Measurements from ENCODE around the gene RPL10A. TPM values are rescaled to one million over a fixed set of nuclear protein-coding genes. Genes with fewer than 3 reads are reported as not detected.

The RPL10A gene
- total RNA-seq, 6 experiments from 2014 or later = 366 to 446 (median 412) TPM

DNA sequence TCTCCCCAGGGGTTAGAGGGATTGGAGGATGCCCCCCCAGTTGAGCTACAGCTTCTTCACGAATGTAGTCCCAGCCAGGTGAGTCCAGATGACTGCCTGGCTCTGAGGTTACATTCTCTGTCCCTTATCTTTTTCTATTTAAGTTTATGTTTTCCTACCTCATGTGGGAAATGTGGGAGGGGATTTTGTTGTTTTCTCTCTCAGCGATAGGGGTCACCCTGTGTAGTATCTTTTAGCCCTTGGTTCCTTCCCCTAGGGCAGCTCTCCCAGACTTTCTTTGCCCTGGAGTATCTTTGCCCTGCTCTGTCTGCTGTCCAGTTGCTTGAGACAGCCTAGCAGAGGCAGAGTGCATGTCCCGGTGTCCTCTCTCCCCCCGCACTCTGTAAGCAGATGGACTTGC, 10.3 kb upstream of the RPL10A start:
- ATAC-seq (no peak), DNase-seq (no peak)
- whole genome bisulfite sequencing (ENCODE audit: insufficient coverage, low coverage, low lambda C conversion rate, missing lambda C conversion rate) = 100% methylated on average over 1 of the region's 4 CpGs
- no peaks in the 10 kb centered on the region for H3K36me3 ChIP-seq
- peaks cover 0 to 15% (median 0%) of the 10 kb centered on the region in 4 donors for H3K4me1 ChIP-seq
- intact Hi-C loops (cut with DNase I) = no loop called here
- TF ChIP-seq POLR2A (IDR thresholded peaks at IDR 0.05) = no peak
- H3K27ac ChIP-seq = no peak overlapping the region
- H3K27me3 ChIP-seq = no peaks in the 10 kb centered on the region
- H3K4me3 ChIP-seq = no peak overlapping the region
- H3K9me3 ChIP-seq = no peaks in the 10 kb centered on the region

DNA sequence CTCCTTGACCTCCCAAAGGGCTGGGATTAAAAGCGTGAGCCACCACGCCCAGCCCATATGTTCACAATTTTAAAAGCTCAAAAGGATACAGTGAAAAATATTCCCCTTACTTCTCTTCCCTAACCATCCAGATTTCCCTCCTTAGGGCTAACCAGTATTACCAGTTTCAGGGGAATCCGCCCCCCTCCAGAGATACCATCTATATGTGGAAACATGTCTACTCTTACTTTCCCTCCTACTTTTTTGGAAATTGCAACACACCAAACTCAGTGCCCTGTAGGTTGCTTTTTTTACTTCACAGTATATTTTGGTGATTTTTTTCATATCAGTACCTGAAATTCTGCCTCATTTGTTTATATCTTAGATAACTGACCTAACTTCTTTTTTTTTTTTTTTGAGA, 6.9 kb upstream of the RPL10A start:
- intact Hi-C loops (cut with DNase I) = no loop called here
- H3K9me3 ChIP-seq = no peaks in the 10 kb centered on the region
- DNase-seq (no peak), ATAC-seq (no peak)
- peaks cover 0 to 5% (median 0%) of the 10 kb centered on the region in 4 donors for H3K4me1 ChIP-seq
- no peaks in the 10 kb centered on the region for H3K36me3 ChIP-seq
- no peak overlapping the region for H3K27ac ChIP-seq
- no peak overlapping the region for H3K4me3 ChIP-seq
- H3K27me3 ChIP-seq = no peaks in the 10 kb centered on the region
- TF ChIP-seq POLR2A (IDR thresholded peaks at IDR 0.05) = no peak
- TF ChIP-seq, protein P1, sequence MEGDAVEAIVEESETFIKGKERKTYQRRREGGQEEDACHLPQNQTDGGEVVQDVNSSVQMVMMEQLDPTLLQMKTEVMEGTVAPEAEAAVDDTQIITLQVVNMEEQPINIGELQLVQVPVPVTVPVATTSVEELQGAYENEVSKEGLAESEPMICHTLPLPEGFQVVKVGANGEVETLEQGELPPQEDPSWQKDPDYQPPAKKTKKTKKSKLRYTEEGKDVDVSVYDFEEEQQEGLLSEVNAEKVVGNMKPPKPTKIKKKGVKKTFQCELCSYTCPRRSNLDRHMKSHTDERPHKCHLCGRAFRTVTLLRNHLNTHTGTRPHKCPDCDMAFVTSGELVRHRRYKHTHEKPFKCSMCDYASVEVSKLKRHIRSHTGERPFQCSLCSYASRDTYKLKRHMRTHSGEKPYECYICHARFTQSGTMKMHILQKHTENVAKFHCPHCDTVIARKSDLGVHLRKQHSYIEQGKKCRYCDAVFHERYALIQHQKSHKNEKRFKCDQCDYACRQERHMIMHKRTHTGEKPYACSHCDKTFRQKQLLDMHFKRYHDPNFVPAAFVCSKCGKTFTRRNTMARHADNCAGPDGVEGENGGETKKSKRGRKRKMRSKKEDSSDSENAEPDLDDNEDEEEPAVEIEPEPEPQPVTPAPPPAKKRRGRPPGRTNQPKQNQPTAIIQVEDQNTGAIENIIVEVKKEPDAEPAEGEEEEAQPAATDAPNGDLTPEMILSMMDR (IDR thresholded peaks at IDR 0.05) = no peak
- WGBS (ENCODE audit: insufficient coverage, low coverage, low lambda C conversion rate, missing lambda C conversion rate) = no CpG with 5 or more reads among the region's 3 CpGs

DNA sequence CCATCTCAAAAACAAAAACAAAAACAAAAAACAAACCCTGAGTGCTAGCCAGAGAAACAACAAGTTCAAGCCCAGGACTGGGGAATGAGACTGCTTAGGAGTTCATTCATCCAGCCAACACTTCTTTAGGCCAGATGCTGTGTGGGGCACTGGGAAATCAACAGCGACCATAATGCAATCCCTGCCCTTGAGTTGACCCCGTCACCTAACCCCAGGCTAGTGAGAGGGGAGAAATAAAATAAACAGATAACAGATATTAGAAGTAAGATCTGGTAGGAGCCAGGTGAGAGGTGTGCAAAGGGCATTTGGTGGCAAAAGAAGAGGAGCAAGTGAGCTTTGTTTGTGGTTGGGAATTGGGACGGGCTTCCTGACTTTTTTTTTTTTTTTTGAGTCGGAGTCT, 4.9 kb upstream of the RPL10A start:
- Histone ChIP-seq H3K4me3 (no peak overlapping the region), H3K9me3 (no peaks in the 10 kb centered on the region), H3K27me3 (no peaks in the 10 kb centered on the region), H3K36me3 (no peaks in the 10 kb centered on the region), H3K4me1 (peaks cover 0 to 8% (median 0%) of the 10 kb centered on the region in 4 donors), H3K27ac (no peak overlapping the region)
- intact Hi-C loops (cut with DNase I) = no loop called here
- peak in 2 of 4 donors; percentile 7 to 38 for ATAC-seq
- TF ChIP-seq, protein P1 (IDR thresholded peaks at IDR 0.05) = no peak
- no peak for TF ChIP-seq POLR2A (IDR thresholded peaks at IDR 0.05)
- WGBS (ENCODE audit: insufficient coverage, low coverage, low lambda C conversion rate, missing lambda C conversion rate) = 43% methylated on average over 3 of the region's 4 CpGs
- no peak for DNase-seq

DNA sequence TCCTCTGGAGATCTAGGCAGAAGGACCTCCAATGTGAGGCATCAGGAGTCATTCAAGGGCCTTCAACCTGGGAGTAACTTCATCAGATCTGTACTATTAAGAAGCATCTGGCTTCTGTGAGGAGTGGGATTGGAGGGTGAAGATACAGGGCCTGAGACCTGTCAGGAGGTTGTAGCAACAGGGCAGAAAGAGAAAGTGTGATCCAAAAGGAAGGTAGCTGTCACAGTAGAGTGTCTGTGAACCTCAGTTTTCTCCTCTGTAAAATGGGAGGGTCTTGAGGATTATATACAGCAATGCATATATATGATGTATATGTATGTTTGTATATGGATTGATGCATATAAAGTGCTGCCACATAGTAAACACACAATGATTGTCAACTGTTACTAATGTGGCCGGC, 2.6 kb upstream of the RPL10A start:
- DNase-seq = no peak
- TF ChIP-seq, protein P1 (IDR thresholded peaks at IDR 0.05) = no peak
- TF ChIP-seq POLR2A (IDR thresholded peaks at IDR 0.05) = no peak
- Histone ChIP-seq H3K27ac (no peak overlapping the region), H3K4me3 (no peak overlapping the region), H3K36me3 (peaks cover 0 to 10% (median 2%) of the 10 kb centered on the region in 4 donors), H3K27me3 (no peaks in the 10 kb centered on the region), H3K4me1 (peaks cover 0 to 18% (median 4%) of the 10 kb centered on the region in 4 donors), H3K9me3 (no peaks in the 10 kb centered on the region)
- intact Hi-C loops (cut with DNase I) = no loop called here
- WGBS (ENCODE audit: insufficient coverage, low coverage, low lambda C conversion rate, missing lambda C conversion rate) = 83% methylated on average over 1 of the region's 1 CpG
- ATAC-seq = no peak

DNA sequence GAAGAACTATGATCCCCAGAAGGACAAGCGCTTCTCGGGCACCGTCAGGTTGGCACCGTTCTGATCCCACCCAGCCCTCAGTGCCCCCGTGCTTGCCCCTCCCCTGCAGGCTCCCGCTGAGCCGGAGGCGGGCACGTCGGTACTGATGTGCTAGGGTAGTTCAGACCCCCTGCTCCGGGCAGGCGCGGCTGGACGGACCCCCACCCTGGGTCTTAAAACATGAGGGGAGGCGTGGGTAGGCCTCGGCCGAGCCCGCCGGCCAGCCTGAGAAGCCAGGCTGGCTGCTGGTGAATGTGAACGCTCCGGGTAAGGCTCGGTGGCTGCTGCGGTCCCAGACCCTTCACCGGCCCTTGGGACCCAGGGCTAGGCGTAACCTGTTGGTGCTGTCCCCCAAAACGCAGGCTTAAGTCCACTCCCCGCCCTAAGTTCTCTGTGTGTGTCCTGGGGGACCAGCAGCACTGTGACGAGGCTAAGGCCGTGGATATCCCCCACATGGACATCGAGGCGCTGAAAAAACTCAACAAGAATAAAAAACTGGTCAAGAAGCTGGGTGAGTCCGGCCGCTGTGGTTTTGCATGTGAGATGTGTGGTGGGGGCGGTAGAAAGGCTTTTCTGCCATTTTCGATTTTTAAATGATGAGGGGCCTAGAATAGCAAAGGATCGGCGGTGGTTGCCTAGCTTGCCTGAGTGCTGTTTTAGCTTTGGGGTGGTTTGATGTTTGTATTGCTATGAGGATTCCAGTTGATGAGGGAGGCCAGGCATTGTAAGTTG, 964 bp downstream of the RPL10A start:
- 30% methylated on average over 7 of the region's 37 CpGs for WGBS (ENCODE audit: insufficient coverage, low coverage, low lambda C conversion rate, missing lambda C conversion rate)
- Histone ChIP-seq H3K27me3 (no peaks in the 10 kb centered on the region), H3K4me3 (peak overlapping the region; percentile 70 to 88 (median 76)), H3K4me1 (peaks cover 0 to 30% (median 4%) of the 10 kb centered on the region in 4 donors), H3K27ac (peak overlapping the region; percentile 73 to 82 (median 75)), H3K36me3 (peaks cover 0 to 23% (median 7%) of the 10 kb centered on the region in 4 donors), H3K9me3 (no peaks in the 10 kb centered on the region)
- intact Hi-C loops (cut with DNase I) = no loop called here
- ATAC-seq (peak; percentile 8 to 29 (median 14)), DNase-seq (peak in 1 of 3 donors; percentile 61)
- TF ChIP-seq, protein P1 (IDR thresholded peaks at IDR 0.05) = no peak
- TF ChIP-seq POLR2A (IDR thresholded peaks at IDR 0.05) = no peak
